Measurements from ENCODE around the gene SLC16A10.
"Not testable (repeated sequence)": the region's sequence is repeated elsewhere in the genome, so short reads cannot be mapped to it uniquely, and the experiment has no call there.

The SLC16A10 gene

DNA sequence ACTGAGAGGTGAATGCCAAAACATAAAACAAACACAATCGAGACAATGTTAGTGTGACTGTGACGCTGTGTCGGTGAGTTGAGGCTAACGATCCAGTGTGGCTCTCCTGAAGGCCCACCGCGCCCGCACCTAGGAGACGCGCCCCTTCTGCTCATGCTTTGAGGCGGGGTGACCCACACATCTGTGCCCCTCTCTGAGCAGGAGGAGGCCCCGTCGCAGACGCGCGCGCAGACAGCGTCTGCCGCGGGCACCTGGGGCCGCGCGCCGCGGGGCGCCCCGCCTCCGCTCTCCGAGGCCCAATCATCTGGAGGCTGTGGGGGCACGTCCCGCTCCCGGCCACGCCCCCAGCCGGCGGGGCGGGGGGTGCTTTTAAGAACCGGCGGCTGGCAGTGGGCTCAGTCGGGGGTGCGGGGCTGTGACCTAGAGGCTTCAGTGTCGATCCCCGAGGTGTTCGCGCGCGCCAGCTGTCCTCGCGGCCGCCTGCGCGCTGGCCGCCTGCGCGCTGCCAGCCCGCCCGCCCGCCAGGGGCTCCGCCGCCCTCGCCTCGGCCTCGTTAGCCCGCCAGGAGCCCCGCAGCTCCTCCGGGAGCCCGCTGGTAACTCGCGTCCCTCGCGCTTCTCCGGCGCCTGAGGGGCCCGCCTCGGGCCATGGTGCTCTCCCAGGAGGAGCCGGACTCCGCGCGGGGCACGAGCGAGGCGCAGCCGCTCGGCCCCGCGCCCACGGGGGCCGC lies at the start of gene SLC16A10:
Gene SLC16A10 (plus strand): TSS at position 398 of the 730 bp plus-strand sequence. CDS start 250 bp downstream, at position 648.
- peak; percentile 57 for DNase-seq

GRCh38 chr6:111038534-111039252 lies 48.6 kb upstream of the SLC16A10 start:
- no peak for DNase-seq

DNA sequence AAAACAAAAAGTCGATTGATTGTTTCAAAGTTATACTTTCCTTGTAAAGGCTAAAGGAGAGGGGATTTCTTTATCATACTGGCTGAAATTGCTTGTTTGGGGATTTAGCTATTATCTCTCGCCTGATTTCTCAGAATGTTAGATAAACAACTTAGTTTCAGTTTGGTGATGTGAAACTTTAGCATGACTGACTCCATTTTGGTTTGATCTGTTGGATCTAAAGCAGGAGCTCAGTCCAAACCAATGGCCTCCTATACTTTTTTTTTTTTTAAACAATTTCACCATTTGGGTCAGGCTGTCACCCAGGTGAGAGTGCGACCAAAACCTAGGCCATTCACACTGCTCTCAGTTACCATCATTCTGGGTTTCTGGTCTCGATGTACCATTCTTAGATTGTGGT lies 45.4 kb upstream of the SLC16A10 start:
- no peak for DNase-seq

GRCh38 chr6:111047244-111047643 lies 40.1 kb upstream of the SLC16A10 start:
- DNase-seq: no peak

GRCh38 chr6:111050261-111051023 lies 36.9 kb upstream of the SLC16A10 start:
- no peak for DNase-seq

GRCh38 chr6:111052171-111052570 lies 35.1 kb upstream of the SLC16A10 start:
- no peak for DNase-seq

DNA sequence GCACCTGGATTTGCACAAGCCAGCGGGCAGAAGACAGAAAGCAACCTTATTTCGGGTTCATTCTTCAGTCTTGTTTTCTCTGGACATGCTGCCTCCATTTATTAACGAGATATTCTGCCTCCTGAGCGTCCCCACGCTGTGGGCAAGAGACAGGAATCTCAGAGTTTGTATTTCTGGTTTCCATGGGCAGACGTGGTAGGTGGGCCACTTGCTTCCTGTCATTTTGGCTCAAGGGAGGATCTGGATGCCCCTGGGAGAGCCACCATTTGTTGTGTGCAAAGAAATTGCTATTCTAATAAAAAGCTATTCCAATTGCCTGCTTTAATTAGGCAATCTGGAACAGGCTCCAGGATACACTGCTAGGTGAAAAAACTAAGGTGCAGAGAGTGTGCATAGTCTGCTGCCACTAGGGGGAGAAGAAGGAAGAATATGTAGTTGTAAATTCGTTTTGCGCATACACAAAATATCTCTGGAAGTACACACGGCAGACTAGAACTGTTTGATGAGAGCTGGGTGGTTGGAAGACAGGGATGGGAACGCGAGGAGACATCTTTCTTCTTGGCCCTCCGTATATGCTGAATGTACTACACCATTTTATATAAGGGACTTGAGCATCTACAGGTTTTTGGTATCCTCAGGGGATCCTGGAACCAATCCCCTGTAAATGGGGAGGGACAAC lies 30.1 kb upstream of the SLC16A10 start:
- DNase-seq: peak; percentile 50

- peak; percentile 29 for DNase-seq
Measured at GRCh38 chr6:111061508-111061907, 25.8 kb upstream of the SLC16A10 start.

DNA sequence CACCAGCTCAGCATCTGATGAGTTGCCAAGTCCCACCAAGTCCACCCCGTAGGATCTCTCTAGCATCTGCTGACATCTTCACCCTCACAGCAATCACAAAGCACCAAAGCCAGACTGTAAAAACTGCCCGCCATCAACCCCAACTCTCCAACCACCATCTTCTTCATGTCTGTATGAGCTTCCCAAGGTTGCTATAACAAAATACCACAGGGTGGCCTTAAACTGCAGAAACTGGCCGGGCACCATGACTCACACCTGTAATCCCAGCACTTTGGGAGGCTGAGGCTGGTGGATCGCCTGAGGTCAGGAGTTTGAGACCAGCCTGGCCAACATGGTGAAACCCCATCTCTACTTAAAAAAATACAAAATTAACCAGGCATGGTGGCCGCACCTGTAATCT lies 25.3 kb upstream of the SLC16A10 start:
- not testable (repeated sequence) for DNase-seq

GRCh38 chr6:111062860-111063259 lies 24.4 kb upstream of the SLC16A10 start:
- not testable (repeated sequence) for DNase-seq

- no peak for DNase-seq
Measured at GRCh38 chr6:111068109-111068865, 19.0 kb upstream of the SLC16A10 start.

GRCh38 chr6:111068866-111069234 lies 18.5 kb upstream of the SLC16A10 start:
- peak; percentile 10 for DNase-seq

DNA sequence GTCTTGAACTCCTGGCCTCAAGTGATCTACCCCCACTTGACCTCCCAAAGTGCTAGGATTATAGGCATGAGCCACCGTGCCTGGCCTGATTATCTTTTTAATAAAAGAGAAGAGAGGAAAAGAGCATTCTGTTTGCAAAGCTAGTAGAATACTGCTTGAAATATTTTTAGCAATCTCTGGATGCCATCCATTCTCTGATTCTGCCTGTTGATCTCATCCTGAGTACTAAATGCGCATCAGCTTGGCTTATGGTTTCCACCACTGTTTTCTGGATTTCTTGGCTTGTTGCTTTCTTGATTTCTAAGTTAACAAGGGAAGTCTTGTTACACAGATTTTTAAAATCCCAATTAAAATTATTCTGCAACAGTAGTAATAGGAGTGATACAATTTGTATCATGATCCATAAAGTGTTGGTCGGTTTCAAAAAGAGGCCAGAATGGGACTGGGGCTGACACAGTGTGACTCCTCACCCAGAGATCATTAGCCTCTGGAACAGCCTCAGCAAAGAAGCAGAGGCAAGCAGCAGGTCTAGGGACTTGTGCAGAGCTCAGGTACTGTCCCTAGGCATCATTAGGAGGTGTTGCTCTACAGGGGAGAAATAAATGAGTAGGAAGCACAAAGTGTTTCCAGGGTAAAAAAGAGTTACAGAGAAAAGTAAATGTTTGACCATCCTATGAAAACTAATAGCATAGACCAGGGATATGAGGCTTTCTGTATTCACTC lies 17.8 kb upstream of the SLC16A10 start:
- DNase-seq: no peak

DNA sequence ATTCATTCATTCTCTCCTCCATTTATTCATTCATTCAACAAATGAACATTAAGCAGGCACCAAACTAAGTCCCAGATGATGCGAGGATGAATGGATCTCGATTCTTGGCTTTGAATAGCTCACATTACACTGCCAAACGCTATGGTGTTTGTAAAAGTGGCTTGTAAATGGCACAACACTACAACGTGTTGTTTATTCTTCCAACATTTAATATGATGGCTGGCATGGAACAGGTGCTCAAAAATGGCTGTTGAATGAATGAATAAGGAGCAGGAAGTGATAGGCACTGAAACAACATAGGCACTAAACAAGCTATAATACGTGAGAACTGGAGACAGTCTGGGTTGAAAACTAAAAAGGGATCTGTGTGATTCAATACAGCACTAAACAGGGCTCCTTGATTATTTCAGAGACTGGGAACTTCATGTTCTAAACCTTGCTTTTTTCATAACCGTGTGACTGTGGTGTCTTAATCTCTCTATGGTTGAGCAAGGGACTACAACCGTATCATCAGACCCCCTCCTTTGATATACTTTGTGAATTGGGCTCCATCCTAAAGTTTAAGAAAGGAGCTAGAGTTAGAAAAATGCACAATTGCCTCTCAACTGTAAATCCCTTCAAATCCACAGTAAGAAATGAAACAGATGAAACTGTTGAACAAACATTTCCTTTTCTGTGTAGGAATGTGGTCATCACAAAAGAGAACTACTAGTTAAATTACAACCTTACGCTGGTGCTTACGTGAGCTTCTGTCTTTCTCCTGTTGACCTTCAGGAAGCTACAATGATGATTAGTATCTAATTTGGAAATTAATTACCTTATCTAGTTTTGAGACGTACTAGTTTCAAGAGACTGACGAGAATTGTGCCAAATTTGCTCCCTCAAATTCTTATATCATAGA lies 16.9 kb upstream of the SLC16A10 start:
- DNase-seq: no peak

- no peak for DNase-seq
Measured at GRCh38 chr6:111072801-111073360, 14.4 kb upstream of the SLC16A10 start.

- DNase-seq: no peak
Measured at GRCh38 chr6:111074311-111074710, 13.0 kb upstream of the SLC16A10 start.

GRCh38 chr6:111076024-111076695 lies 11.1 kb upstream of the SLC16A10 start:
- DNase-seq: no peak

- no peak for DNase-seq
Measured at GRCh38 chr6:111080698-111081097, 6.6 kb upstream of the SLC16A10 start.

DNA sequence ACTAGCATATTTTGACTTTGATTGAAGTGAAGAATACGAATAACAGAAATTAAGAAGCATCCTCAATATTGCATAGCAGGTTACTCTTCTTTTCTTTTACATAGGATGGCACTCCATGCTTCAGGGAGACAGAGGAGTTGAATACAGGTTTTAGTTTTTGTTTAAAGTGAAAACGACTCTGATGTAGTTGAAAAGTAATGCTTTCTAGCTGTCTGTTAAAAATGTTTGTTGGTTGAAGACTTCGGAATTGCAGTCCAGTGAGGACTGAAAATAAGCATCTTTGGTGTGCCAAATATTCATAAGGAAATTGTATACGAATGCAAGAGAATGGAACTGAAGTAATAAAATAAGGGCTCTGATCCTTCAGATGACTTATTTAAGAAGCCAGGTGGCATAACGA lies 618 bp upstream of the SLC16A10 start:
- DNase-seq: no peak
